ENCODE measurements around the gene LRPAP1.

Gene LRPAP1

GRCh38 chr4:3498901-3499510, 33.2 kb downstream of the LRPAP1 start:
- DNase-seq, result no peak

GRCh38 chr4:3498407-3498806, 33.8 kb downstream of the LRPAP1 start:
- no peak for DNase-seq

GRCh38 chr4:3497523-3498389, 34.5 kb downstream of the LRPAP1 start:
- DNase-seq, result no peak

- no peak for DNase-seq
Observed at GRCh38 chr4:3497095-3497494, 35.1 kb downstream of the LRPAP1 start.

- no peak for DNase-seq
Observed at GRCh38 chr4:3496021-3496420, 36.2 kb downstream of the LRPAP1 start.

GRCh38 chr4:3495204-3495975, 36.8 kb downstream of the LRPAP1 start:
- DNase-seq, result no peak

GRCh38 chr4:3494462-3494871, 37.8 kb downstream of the LRPAP1 start:
- DNase-seq, result no peak

GRCh38 chr4:3493720-3494461, 38.3 kb downstream of the LRPAP1 start:
- DNase-seq, result no peak

GRCh38 chr4:3492741-3493719, 39.2 kb downstream of the LRPAP1 start:
- no peak for DNase-seq

GRCh38 chr4:3491681-3492405, 40.4 kb downstream of the LRPAP1 start:
- DNase-seq, result no peak

GRCh38 chr4:3489451-3489962, 42.7 kb downstream of the LRPAP1 start:
- no peak for DNase-seq

GRCh38 chr4:3488820-3489219, 43.4 kb downstream of the LRPAP1 start:
- no peak for DNase-seq

GRCh38 chr4:3487861-3488260, 44.4 kb downstream of the LRPAP1 start:
- DNase-seq, result no peak

- no peak for DNase-seq
Observed at GRCh38 chr4:3486541-3487540, 45.4 kb downstream of the LRPAP1 start.

GRCh38 chr4:3485886-3486540, 46.2 kb downstream of the LRPAP1 start:
- no peak for DNase-seq

- no peak for DNase-seq
Observed at GRCh38 chr4:3485011-3485791, 47.0 kb downstream of the LRPAP1 start.

- no peak for DNase-seq
Observed at GRCh38 chr4:3484057-3484973, 47.9 kb downstream of the LRPAP1 start.
